HG03064 (cell line): ENCODE results near the gene AP4E1.
"Not testable (repeated sequence)": the region's sequence is repeated elsewhere in the genome, so short reads cannot be mapped to it uniquely, and the experiment has no call there.

Experiments
- ATAC-seq: cut with Tn5 transposase; IDR thresholded peaks from one replicate; pipeline ENCODE4 v1.9.1; 2021; ENCODE audit warnings: low read depth; ENCODE audit not compliant: unreplicated experiment

AP4E1 gene

DNA sequence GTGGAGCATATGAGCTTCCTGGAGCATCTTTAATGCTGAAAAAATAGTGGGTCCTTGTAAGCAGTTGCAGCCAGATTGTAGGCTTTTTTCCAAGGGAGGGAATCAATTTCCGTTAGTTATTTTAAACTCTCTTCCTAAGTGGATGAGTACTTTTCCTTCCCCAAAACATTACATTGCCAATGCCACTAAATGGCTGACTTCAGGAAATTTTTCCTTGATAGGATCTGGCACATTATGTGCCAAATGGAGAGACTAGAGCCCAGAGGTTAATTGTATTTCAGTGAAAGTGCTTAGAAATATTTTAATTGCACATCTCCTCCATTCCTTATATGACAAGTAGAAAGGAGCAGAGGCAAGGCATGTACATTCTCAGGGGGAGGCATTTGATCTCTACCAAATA, 102.7 kb downstream of the AP4E1 start:
- ATAC-seq, result no peak

- no peak for ATAC-seq
Observed at GRCh38 chr15:51016615-51017014, 108.1 kb downstream of the AP4E1 start.

DNA sequence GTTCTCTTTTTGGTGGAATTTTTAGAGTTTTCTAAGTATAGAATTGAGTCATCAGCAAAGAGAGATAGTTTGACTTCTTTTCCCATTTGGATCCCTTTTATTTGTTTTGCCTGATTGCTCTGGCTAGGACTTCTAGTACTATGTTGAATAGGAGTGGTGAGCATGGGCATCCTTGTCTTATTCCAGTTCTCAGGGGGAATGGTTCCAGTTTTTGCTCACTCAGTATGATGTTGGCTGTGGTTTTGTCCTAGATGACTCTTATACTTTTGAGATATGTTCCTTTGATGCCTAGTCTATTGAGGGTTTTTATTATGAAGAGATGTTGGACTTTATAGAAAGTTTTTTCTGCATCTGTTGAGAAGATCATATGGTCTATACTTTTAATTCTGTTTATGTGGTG, 113.7 kb downstream of the AP4E1 start:
- no peak for ATAC-seq

- no peak for ATAC-seq
Observed at GRCh38 chr15:51023499-51023898, 115.0 kb downstream of the AP4E1 start.

- no peak for ATAC-seq
Observed at GRCh38 chr15:51024735-51025453, 116.4 kb downstream of the AP4E1 start.

DNA sequence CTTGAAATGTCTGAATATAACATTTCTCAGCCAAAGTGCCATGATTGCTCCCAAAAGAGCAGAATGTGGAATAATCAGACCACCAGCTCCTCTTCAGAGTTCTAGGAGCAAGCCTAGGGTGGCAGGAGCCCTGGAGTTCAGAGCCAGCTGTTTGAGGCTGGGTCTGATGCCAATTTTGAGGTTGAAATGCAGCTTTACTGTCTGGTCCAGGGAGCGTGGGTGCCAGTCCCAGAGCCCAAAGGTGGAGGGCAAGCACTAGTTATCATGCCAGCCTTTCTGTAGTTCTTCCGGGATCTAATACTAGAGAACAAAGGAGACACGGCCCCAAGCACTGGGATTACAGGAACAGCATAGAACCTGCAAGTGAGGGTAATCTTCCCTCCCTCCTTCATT, 117.0 kb downstream of the AP4E1 start:
- ATAC-seq, result no peak

DNA sequence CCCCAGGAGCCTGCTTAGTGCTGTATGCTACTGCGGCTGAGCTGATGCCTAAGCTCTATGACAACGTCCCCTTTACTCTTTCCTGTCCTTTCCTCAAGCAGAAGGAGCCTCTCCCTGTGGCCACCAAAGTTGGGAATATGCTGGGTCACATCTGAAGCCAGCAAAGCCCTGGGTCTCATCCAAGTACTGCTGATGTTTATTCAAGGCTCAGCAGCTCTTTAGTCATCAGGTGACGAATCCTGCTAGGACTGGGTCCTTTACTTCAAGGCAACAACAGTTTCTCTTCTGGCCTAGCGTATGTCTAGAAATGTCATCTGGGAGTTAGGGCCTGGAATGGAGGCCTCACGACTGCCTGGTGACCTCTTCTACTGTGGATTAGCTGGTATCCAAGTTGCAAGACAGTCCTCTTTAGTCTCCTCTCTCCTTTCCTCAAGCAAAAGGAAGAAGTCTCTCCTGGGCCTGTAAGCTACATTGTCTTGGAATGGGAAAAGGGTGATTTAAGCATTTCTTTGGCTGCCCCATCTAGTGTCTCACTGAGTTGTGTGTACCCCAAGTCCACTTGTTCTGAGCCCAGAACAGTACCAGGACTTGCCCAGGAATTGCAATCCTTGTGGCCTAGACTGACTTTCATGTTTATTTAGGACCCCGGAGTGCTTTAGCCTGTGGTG, 122.3 kb downstream of the AP4E1 start:
- no peak for ATAC-seq

- ATAC-seq, result not testable (repeated sequence)
Observed at GRCh38 chr15:51037474-51037873, 129.0 kb downstream of the AP4E1 start.

DNA sequence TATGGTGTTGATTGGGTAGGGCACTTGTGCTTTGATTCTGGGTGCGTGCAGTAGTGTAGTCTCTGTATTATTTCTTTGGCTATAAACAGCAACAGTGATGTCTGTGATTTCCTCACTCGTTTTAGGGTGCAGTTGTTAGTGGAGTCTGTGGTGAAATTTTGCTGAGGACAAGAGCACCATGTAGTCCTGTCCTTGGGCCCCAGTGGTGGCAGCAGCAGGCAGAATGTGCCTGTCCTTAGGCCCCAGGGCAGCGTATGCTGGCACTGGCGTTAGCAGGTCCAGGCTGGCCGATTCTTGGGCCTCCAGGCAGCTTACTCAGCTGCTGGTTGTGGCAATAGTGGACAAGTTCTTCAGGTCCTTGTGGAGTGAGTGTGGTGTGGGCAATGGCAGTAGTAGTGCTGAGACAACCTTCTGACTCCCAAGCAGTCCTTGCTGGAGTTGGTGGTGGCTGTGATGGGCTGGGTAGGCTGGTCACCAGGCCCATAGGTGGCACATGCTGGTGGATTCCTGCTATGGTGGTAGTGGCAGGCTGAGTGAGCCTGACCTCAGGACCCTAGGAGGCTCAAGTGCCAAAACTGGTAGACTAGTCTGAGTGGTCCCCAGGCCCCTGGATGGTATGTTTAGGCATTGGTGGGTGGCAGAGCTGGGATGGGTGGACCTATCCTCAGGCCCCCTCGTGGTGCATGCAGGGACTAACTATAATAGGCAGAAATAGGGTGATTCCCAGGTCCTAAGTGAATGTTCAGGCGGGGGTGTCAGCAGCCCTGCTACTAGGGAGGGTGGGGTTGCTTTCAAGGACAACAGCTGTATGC, 129.9 kb downstream of the AP4E1 start:
- no peak for ATAC-seq

- no peak for ATAC-seq
Observed at GRCh38 chr15:51038974-51039319, 130.5 kb downstream of the AP4E1 start.

GRCh38 chr15:51044037-51044727, 135.7 kb downstream of the AP4E1 start:
- no peak for ATAC-seq

GRCh38 chr15:51046016-51046415, 137.5 kb downstream of the AP4E1 start:
- ATAC-seq, result no peak

GRCh38 chr15:51046799-51047449, 138.4 kb downstream of the AP4E1 start:
- no peak for ATAC-seq

DNA sequence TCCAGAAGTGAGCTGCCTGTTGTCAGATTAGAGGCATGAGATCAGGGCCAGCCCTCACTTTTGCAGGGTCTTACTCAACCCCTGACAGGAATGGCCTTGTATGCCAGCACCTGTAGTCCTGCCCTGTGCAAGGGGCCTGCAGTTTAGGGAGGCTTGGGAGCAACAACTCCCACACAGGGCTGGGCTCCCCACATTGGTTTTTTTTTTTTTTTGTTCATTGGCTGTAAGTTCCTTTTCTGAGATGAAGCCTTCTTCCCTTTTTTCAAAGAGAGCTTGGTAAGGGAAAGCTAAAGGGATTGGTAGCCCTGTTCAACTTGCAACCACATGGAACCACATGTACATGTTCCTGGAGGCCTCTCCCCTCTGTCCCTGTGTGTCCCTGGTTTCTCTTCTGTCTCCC, 139.8 kb downstream of the AP4E1 start:
- ATAC-seq, result no peak

- no peak for ATAC-seq
Observed at GRCh38 chr15:51049081-51049480, 140.6 kb downstream of the AP4E1 start.

DNA sequence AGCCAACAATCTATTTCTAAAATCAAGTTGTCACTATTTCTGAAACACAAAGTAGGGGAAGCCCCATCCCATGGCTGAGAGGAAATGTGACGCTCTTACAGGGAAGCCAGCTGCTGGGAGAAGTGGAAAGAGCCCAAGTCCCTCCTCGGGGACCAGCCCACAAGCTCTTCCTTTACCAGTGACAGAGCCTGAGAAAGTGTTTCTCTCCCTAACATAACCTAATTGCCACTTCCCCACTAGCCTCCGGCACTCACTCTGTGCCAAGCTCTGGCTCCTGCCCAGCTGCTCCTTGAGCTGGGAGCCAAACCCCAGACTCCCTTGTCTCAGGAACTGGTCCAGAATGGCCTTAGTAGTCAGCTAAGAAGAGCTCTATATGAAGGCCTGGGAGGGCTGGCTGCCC, 143.3 kb downstream of the AP4E1 start:
- ATAC-seq, result no peak

DNA sequence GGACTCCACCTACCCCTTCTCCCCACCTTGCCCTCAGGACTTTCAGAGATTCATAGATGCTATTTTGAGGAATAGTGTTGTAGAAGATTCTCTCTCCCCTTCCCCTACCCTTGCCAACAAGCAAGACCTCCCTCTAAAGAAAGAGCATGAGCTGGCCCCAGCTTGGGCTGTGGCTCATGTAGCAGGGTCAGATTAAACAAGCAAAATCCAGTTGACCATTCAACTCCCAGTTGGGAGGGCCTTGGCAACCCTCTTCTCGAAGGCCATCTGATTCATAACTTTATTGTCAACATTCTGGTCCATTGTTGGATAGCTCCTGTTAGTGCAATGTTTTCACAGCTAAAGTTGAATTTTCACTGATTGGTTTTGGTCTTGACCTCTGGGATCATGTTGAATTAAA, 145.1 kb downstream of the AP4E1 start:
- no peak for ATAC-seq

- no peak for ATAC-seq
Observed at GRCh38 chr15:51054535-51054934, 146.1 kb downstream of the AP4E1 start.
